ENCODE results near the gene DBR1.

The DBR1 gene

GRCh38 chr3:138140940-138141339 lies 33.8 kb downstream of the DBR1 start:
- no peaks in the 10 kb centered on the region for H3K9me3 ChIP-seq (ENCODE audit: control insufficient read depth, low read length)
- no peak overlapping the region for H3K27ac ChIP-seq (ENCODE audit: low read depth, low read length, severe bottlenecking)
- H3K36me3 ChIP-seq (ENCODE audit: control insufficient read depth, insufficient read depth, low read length): no peaks in the 10 kb centered on the region
- no peak overlapping the region for H3K4me3 ChIP-seq (ENCODE audit: extremely low read depth, insufficient read depth, low read length, poor library complexity, severe bottlenecking)
- H3K4me1 ChIP-seq (ENCODE audit: control insufficient read depth, insufficient read depth, low read length, poor library complexity, severe bottlenecking): peaks cover 16% of the 10 kb centered on the region

GRCh38 chr3:138139691-138140090 lies 35.0 kb downstream of the DBR1 start:
- no peak overlapping the region for H3K27ac ChIP-seq (ENCODE audit: low read depth, low read length, severe bottlenecking)
- H3K4me3 ChIP-seq (ENCODE audit: extremely low read depth, insufficient read depth, low read length, poor library complexity, severe bottlenecking): no peak overlapping the region
- H3K9me3 ChIP-seq (ENCODE audit: control insufficient read depth, low read length): no peaks in the 10 kb centered on the region
- no CpG with 5 or more reads among the region's 2 CpGs for WGBS, 2 experiments (ENCODE audit: insufficient coverage in 2 of 2)
- H3K36me3 ChIP-seq (ENCODE audit: control insufficient read depth, insufficient read depth, low read length): no peaks in the 10 kb centered on the region
- peaks cover 16% of the 10 kb centered on the region for H3K4me1 ChIP-seq (ENCODE audit: control insufficient read depth, insufficient read depth, low read length, poor library complexity, severe bottlenecking)

DNA sequence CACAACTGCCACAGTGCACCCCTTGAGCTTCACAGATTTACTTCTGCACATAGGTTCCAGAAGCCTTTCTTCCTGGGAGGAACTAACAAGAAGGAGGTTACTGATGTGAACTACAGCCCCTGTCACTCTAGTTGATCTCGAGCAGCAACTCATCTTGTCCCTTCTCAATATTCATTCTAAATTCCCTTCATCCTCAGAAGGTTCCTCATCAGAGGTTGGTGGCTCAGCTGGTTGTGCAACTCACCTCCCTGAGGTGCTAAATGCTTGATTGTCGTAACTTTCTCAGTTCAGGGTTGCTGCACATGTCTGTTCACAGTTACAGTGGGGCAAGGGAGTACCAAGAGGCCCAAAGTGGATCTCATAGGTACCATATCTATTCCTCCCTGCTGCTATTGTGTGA lies 36.9 kb downstream of the DBR1 start:
- 83 to 93% methylated on average over 1 to 2 of the region's 2 CpGs for WGBS, 2 experiments (ENCODE audit: insufficient coverage in 2 of 2)
- Histone ChIP-seq H3K9me3 (ENCODE audit: control insufficient read depth, low read length) (no peaks in the 10 kb centered on the region), H3K4me3 (ENCODE audit: extremely low read depth, insufficient read depth, low read length, poor library complexity, severe bottlenecking) (no peak overlapping the region)

DNA sequence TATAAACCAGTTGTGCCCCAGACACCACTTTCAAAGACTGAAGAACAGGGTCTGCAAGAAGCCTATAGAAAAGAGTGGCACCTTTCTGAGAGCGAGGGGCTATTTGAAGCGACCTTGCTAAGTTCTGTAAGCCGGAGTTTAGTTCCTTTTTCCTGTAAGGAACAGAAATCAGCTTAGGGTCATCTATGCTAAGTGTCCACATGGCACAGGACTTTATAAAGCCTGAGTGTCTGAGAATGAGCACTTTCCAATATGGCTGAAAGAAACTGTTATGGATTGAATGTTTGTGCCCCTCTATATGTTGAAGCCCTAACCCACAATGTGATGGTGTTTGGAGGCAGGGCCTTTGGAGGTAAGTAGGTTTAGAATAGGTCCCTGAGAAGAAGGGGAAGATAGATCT lies 38.5 kb downstream of the DBR1 start:
- 96 to 98% methylated on average over 3 of the region's 3 CpGs for WGBS, 2 experiments (ENCODE audit: insufficient coverage in 2 of 2)
- Histone ChIP-seq H3K4me1 (ENCODE audit: control insufficient read depth, insufficient read depth, low read length, poor library complexity, severe bottlenecking) (peaks cover 13% of the 10 kb centered on the region), H3K9me3 (ENCODE audit: control insufficient read depth, low read length) (no peaks in the 10 kb centered on the region), H3K27ac (ENCODE audit: low read depth, low read length, severe bottlenecking) (peak overlapping the region; percentile 16), H3K4me3 (ENCODE audit: extremely low read depth, insufficient read depth, low read length, poor library complexity, severe bottlenecking) (no peak overlapping the region), H3K36me3 (ENCODE audit: control insufficient read depth, insufficient read depth, low read length) (no peaks in the 10 kb centered on the region)

More for the DNA sequence above, 36.9 kb downstream of the DBR1 start:
- Histone ChIP-seq H3K4me1 (ENCODE audit: control insufficient read depth, insufficient read depth, low read length, poor library complexity, severe bottlenecking) (peaks cover 16% of the 10 kb centered on the region), H3K36me3 (ENCODE audit: control insufficient read depth, insufficient read depth, low read length) (no peaks in the 10 kb centered on the region), H3K27ac (ENCODE audit: low read depth, low read length, severe bottlenecking) (no peak overlapping the region)

DNA sequence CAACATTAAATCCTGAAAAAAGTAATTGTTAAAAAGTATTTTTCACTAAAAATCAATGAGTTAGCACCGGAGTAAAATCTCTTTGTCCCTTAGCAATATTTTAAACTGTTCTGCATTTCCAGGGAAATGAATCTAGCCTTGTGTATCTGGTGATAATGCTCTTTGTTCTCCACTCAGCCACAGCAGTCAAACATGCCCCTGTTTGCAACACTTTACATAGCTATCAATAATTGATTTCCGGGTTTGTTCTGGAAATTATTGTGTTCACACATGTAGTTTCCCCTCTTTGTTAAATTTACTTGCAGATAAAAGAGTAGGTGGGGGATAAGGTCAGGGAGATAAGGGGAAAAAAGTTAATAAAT lies 38.9 kb downstream of the DBR1 start:
- WGBS, 2 experiments (ENCODE audit: insufficient coverage in 2 of 2): no CpG with 5 or more reads among the region's 2 CpGs
- no peak overlapping the region for H3K4me3 ChIP-seq (ENCODE audit: extremely low read depth, insufficient read depth, low read length, poor library complexity, severe bottlenecking)
- no peaks in the 10 kb centered on the region for H3K9me3 ChIP-seq (ENCODE audit: control insufficient read depth, low read length)

GRCh38 chr3:138135146-138135832 lies 39.4 kb downstream of the DBR1 start:
- Histone ChIP-seq H3K4me1 (ENCODE audit: control insufficient read depth, insufficient read depth, low read length, poor library complexity, severe bottlenecking) (peaks cover 4% of the 10 kb centered on the region), H3K27ac (ENCODE audit: low read depth, low read length, severe bottlenecking) (peak overlapping the region; percentile 47), H3K4me3 (ENCODE audit: extremely low read depth, insufficient read depth, low read length, poor library complexity, severe bottlenecking) (no peak overlapping the region), H3K36me3 (ENCODE audit: control insufficient read depth, insufficient read depth, low read length) (no peaks in the 10 kb centered on the region), H3K9me3 (ENCODE audit: control insufficient read depth, low read length) (no peaks in the 10 kb centered on the region)
- WGBS, 2 experiments (ENCODE audit: insufficient coverage in 2 of 2): 100% methylated on average over 1 of the region's 3 CpGs; no CpG with 5 or more reads in 1 of the 2 experiments

More for the DNA sequence above, 38.9 kb downstream of the DBR1 start:
- Histone ChIP-seq H3K27ac (ENCODE audit: low read depth, low read length, severe bottlenecking) (peak overlapping the region; percentile 16), H3K36me3 (ENCODE audit: control insufficient read depth, insufficient read depth, low read length) (no peaks in the 10 kb centered on the region), H3K4me1 (ENCODE audit: control insufficient read depth, insufficient read depth, low read length, poor library complexity, severe bottlenecking) (peaks cover 9% of the 10 kb centered on the region)

DNA sequence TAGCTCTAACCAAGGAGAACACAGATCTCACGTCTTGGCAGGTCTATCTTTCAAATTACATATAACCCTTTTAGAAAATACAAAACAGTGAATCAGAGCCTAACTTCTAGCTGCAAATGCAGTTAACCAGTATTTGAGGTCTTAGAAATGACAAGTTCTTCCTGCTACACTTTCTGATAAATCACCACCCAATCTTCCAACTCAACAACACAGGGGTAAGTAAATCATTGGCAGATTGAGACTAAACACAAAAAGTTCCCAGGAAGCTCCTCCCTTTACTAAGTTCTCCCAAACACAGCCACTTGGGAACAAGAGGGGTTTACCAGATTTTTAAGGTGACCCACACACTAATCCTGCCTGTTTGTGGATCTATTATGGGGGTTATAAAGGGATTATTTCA lies 42.5 kb downstream of the DBR1 start, which contains the start of gene A4GNT:
Gene A4GNT (minus strand): TSS at position 152 of the 400 bp plus-strand sequence. CDS start 1,134 bp downstream, outside the sequence.
- no peak within 1 kb of the TSS for H3K4me3 ChIP-seq (ENCODE audit: extremely low read depth, insufficient read depth, low read length, poor library complexity, severe bottlenecking)
- no peak within 1 kb of the TSS for H3K27ac ChIP-seq (ENCODE audit: low read depth, low read length, severe bottlenecking)
- 67% methylated on average over 1 of the region's 1 CpG; no CpG with 5 or more reads in 1 of the 2 experiments for WGBS, 2 experiments (ENCODE audit: insufficient coverage in 2 of 2)
- no peaks in the 10 kb centered on the region for H3K9me3 ChIP-seq (ENCODE audit: control insufficient read depth, low read length)
- H3K36me3 ChIP-seq (ENCODE audit: control insufficient read depth, insufficient read depth, low read length): no peaks in the 10 kb centered on the region
- peaks cover 3% of the 10 kb centered on the region for H3K4me1 ChIP-seq (ENCODE audit: control insufficient read depth, insufficient read depth, low read length, poor library complexity, severe bottlenecking)

GRCh38 chr3:138127636-138128365 lies 46.9 kb downstream of the DBR1 start:
- H3K36me3 ChIP-seq (ENCODE audit: control insufficient read depth, insufficient read depth, low read length): no peaks in the 10 kb centered on the region
- WGBS, 2 experiments (ENCODE audit: insufficient coverage in 2 of 2): 92% methylated on average over 1 of the region's 1 CpG; no CpG with 5 or more reads in 1 of the 2 experiments
- no peaks in the 10 kb centered on the region for H3K4me1 ChIP-seq (ENCODE audit: control insufficient read depth, insufficient read depth, low read length, poor library complexity, severe bottlenecking)
- peaks cover 5% of the 10 kb centered on the region for H3K9me3 ChIP-seq (ENCODE audit: control insufficient read depth, low read length)
- no peak overlapping the region for H3K4me3 ChIP-seq (ENCODE audit: extremely low read depth, insufficient read depth, low read length, poor library complexity, severe bottlenecking)
- H3K27ac ChIP-seq (ENCODE audit: low read depth, low read length, severe bottlenecking): no peak overlapping the region

GRCh38 chr3:138125548-138126221 lies 49.0 kb downstream of the DBR1 start:
- Histone ChIP-seq H3K4me1 (ENCODE audit: control insufficient read depth, insufficient read depth, low read length, poor library complexity, severe bottlenecking) (no peaks in the 10 kb centered on the region), H3K36me3 (ENCODE audit: control insufficient read depth, insufficient read depth, low read length) (no peaks in the 10 kb centered on the region), H3K27ac (ENCODE audit: low read depth, low read length, severe bottlenecking) (peak overlapping the region; percentile 83), H3K9me3 (ENCODE audit: control insufficient read depth, low read length) (peaks cover 5% of the 10 kb centered on the region), H3K4me3 (ENCODE audit: extremely low read depth, insufficient read depth, low read length, poor library complexity, severe bottlenecking) (no peak overlapping the region)
- 66 to 71% methylated on average over 5 of the region's 5 CpGs for WGBS, 2 experiments (ENCODE audit: insufficient coverage in 2 of 2)

DNA sequence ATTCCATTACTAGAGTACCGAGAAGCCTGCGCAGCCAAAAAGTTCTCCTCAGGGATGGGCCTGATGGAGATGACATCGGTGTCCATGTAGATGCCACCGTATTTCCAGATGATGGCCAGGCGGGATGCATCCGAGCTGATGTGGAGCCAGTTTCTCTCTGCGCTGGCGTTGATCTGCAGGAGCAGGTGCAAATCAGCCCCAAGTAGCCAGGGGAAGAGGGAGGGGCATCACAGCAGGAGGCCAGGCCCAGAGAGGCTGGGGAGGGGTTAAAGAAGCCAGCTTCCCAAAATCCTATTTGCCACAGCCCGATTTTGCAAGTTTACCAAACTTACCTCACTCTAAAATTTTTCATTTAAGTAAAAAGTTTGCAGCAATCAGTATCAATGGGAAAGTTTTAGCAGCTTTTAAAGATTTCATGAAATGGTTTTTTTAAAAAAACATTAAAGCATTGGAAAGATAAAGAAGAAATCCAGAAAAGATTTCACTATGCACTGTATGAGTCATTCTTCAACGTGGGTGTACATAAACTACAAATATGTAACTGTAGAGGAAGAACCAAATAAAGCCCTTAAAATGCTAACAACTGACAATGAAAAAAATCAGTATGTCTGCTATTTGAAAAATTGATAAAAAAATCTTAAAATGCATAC lies 49.9 kb downstream of the DBR1 start:
- H3K36me3 ChIP-seq (ENCODE audit: control insufficient read depth, insufficient read depth, low read length): no peaks in the 10 kb centered on the region
- H3K9me3 ChIP-seq (ENCODE audit: control insufficient read depth, low read length): peaks cover 5% of the 10 kb centered on the region
- H3K4me1 ChIP-seq (ENCODE audit: control insufficient read depth, insufficient read depth, low read length, poor library complexity, severe bottlenecking): no peaks in the 10 kb centered on the region
- H3K27ac ChIP-seq (ENCODE audit: low read depth, low read length, severe bottlenecking): peak overlapping the region; percentile 83
- no peak overlapping the region for H3K4me3 ChIP-seq (ENCODE audit: extremely low read depth, insufficient read depth, low read length, poor library complexity, severe bottlenecking)
- WGBS, 2 experiments (ENCODE audit: insufficient coverage in 2 of 2): 91% methylated on average over 8 of the region's 10 CpGs
